H9 (cell line): ENCODE data around the gene HSD17B12. TPM values are rescaled to one million over a fixed set of nuclear protein-coding genes. Genes with fewer than 3 reads are reported as not detected.

Experiments
- DNase-seq: peaks from one replicate; pipeline ENCODE4 v3.0.0-alpha.2; 2017
- H2AFZ ChIP-seq: one replicate; pipeline ENCODE4 v1.6.1; 2013; ENCODE audit warnings: mild to moderate bottlenecking, low read length, control low read depth, moderate library complexity
- H2AK5ac ChIP-seq: 2 replicates; pipeline ENCODE4 v1.6.1; 2013; ENCODE audit warnings: low read length, control low read depth, mixed read lengths; ENCODE audit not compliant: insufficient read length
- H2BK120ac ChIP-seq: one replicate; pipeline ENCODE4 v1.6.1; 2013; ENCODE audit warnings: low read depth, mild to moderate bottlenecking, low read length, control low read depth, inconsistent platforms; ENCODE audit not compliant: poor library complexity, severe bottlenecking
- H2BK12ac ChIP-seq: 2 replicates; pipeline ENCODE4 v1.6.1; 2013; ENCODE audit warnings: low read length, control low read depth, mixed read lengths, low read depth; ENCODE audit not compliant: insufficient read length
- H2BK15ac ChIP-seq: 2 replicates; pipeline ENCODE4 v1.6.1; 2013; ENCODE audit warnings: low read depth, low read length, control low read depth
- H2BK20ac ChIP-seq: one replicate; pipeline ENCODE4 v1.6.1; 2013; ENCODE audit warnings: low read depth, mild to moderate bottlenecking, low read length, control low read depth, inconsistent platforms; ENCODE audit not compliant: poor library complexity, severe bottlenecking
- H2BK5ac ChIP-seq: 2 replicates; pipeline ENCODE4 v1.6.1; 2013; ENCODE audit warnings: low read length, control low read depth, mixed read lengths; ENCODE audit not compliant: insufficient read length
- H3K14ac ChIP-seq: 2 replicates; pipeline ENCODE4 v1.6.1; 2013; ENCODE audit warnings: low read length, control low read depth; ENCODE audit not compliant: insufficient read depth
- H3K18ac ChIP-seq: 2 replicates; pipeline ENCODE4 v1.6.1; 2013; ENCODE audit warnings: low read depth, mild to moderate bottlenecking, mixed read lengths, low read length, control low read depth; ENCODE audit not compliant: insufficient read length
- H3K23ac ChIP-seq: 2 replicates; pipeline ENCODE4 v1.6.1; 2013; ENCODE audit warnings: low read length, control low read depth, mixed read lengths, low read depth; ENCODE audit not compliant: insufficient read length
- H3K23me2 ChIP-seq: 2 replicates; pipeline ENCODE4 v1.6.1; 2013; ENCODE audit warnings: low read depth, mild to moderate bottlenecking, mixed read lengths, low read length, control low read depth; ENCODE audit not compliant: insufficient read length, poor library complexity, severe bottlenecking
- H3K27ac ChIP-seq: 2 replicates; pipeline ENCODE4 v1.5.1; 2013; ENCODE audit warnings: low read length, control low read depth, mixed read lengths, low read depth; ENCODE audit not compliant: insufficient read length
- H3K27me3 ChIP-seq: 2 replicates; pipeline ENCODE4 v1.6.1; 2013; ENCODE audit warnings: low read length, control low read depth, inconsistent platforms; ENCODE audit not compliant: insufficient read depth
- H3K4ac ChIP-seq: 2 replicates; pipeline ENCODE4 v1.6.1; 2013; ENCODE audit warnings: low read depth, mild to moderate bottlenecking, control low read depth, inconsistent platforms, low read length, moderate library complexity
- H3K4me1 ChIP-seq: 2 replicates; pipeline ENCODE4 v1.6.1; 2013; ENCODE audit warnings: low read length, control low read depth, inconsistent platforms; ENCODE audit not compliant: insufficient read depth
- H3K4me2 ChIP-seq: 2 replicates; pipeline ENCODE4 v1.6.1; 2013; ENCODE audit warnings: low read length, control low read depth, mixed read lengths; ENCODE audit not compliant: insufficient read length, insufficient read depth
- H3K56ac ChIP-seq: 2 replicates; pipeline ENCODE4 v1.6.1; 2013; ENCODE audit warnings: low read depth, mild to moderate bottlenecking, mixed read lengths, low read length, control low read depth; ENCODE audit not compliant: insufficient read length
- H3K79me1 ChIP-seq: 2 replicates; pipeline ENCODE4 v1.6.1; 2013; ENCODE audit warnings: low read depth, mild to moderate bottlenecking, moderate library complexity, low read length, control low read depth, inconsistent platforms; ENCODE audit not compliant: insufficient read depth, poor library complexity, severe bottlenecking
- H3K79me2 ChIP-seq: 2 replicates; pipeline ENCODE4 v1.6.1; 2013; ENCODE audit warnings: low read length, control low read depth, inconsistent platforms; ENCODE audit not compliant: insufficient read depth
- H3K9ac ChIP-seq: 2 replicates; pipeline ENCODE4 v1.6.1; 2013; ENCODE audit warnings: low read length, control low read depth, mixed read lengths; ENCODE audit not compliant: insufficient read length; ENCODE audit errors: extremely low read depth
- H3K9me3 ChIP-seq: one replicate; pipeline ENCODE4 v1.6.1; 2013; ENCODE audit warnings: low read depth, low read length, inconsistent platforms; ENCODE audit not compliant: control insufficient read depth
- H3T11ph ChIP-seq: one replicate; pipeline ENCODE4 v1.6.1; 2013; ENCODE audit warnings: mild to moderate bottlenecking, low read length, control low read depth, inconsistent platforms
- H4K20me1 ChIP-seq: one replicate; pipeline ENCODE4 v1.6.1; 2013; ENCODE audit not compliant: control insufficient read depth, insufficient read length, insufficient read depth
- H4K5ac ChIP-seq: 2 replicates; pipeline ENCODE4 v1.6.1; 2013; ENCODE audit warnings: low read depth, mild to moderate bottlenecking, mixed read lengths, low read length, control low read depth; ENCODE audit not compliant: insufficient read length
- H4K8ac ChIP-seq: replicated peaks from 2 replicates; pipeline ENCODE4 v1.6.1; 2013; ENCODE audit warnings: low read length, control low read depth, mixed read lengths, low read depth; ENCODE audit not compliant: insufficient read length
- H4K91ac ChIP-seq: 2 replicates; pipeline ENCODE4 v1.6.1; 2013; ENCODE audit warnings: low read depth, mild to moderate bottlenecking, moderate library complexity, mixed read lengths, low read length, control low read depth; ENCODE audit not compliant: insufficient read length
- H3K27ac Mint-ChIP-seq, 3 experiments: 2 replicates in 2 of 3; 3 replicates in 1 of 3; pipeline ENCODE4 v1.8.0; 2020 to 2021; ENCODE audit warnings: mixed read lengths in 3 of 3, mild to moderate bottlenecking in 1 of 3, moderate library complexity in 1 of 3
- H3K27me3 Mint-ChIP-seq: 2 replicates; pipeline ENCODE4 v1.8.0; 2021; ENCODE audit warnings: low read depth, mild to moderate bottlenecking, moderate library complexity, mixed read lengths
- H3K36me3 Mint-ChIP-seq, 3 experiments: 2 replicates in 2 of 3; 3 replicates in 1 of 3; pipeline ENCODE4 v1.8.0; 2020 to 2021; ENCODE audit warnings: low read depth in 3 of 3, mixed read lengths in 3 of 3; ENCODE audit not compliant: insufficient read depth in 1 of 3
- H3K4me1 Mint-ChIP-seq, 2 experiments: 2 replicates each; pipeline ENCODE4 v1.8.0; 2020; ENCODE audit warnings: mixed read lengths in 2 of 2
- H3K4me3 Mint-ChIP-seq, 2 experiments: 2 replicates in 1 of 2; 3 replicates in 1 of 2; pipeline ENCODE4 v1.8.0; 2020 to 2021; ENCODE audit warnings: mild to moderate bottlenecking in 2 of 2, mixed read lengths in 2 of 2, moderate library complexity in 1 of 2
- H3K9me3 Mint-ChIP-seq, 2 experiments: 2 replicates in 1 of 2; 3 replicates in 1 of 2; pipeline ENCODE4 v1.8.0; 2020; ENCODE audit warnings: mild to moderate bottlenecking in 2 of 2, mixed read lengths in 2 of 2, moderate library complexity in 1 of 2
- WGBS: extraction: QIAGEN DNeasy Blood & Tissue Kit; methylation state at CpG from one replicate; pipeline ENCODE4 v1.1.7; 2013; ENCODE audit warnings: missing lambda C conversion rate, low lambda C conversion rate, mixed read lengths; ENCODE audit not compliant: insufficient read length; ENCODE audit errors: extremely low coverage; 5-methylcytosine and 5-hydroxymethylcytosine counted together
- total RNA-seq: library from RNA; stranded (reverse); gene quantifications from 2 replicates; pipeline ENCODE4 v1.2.1, GENCODE V29; 2021
- TF ChIP-seq, protein P1 (sequence below): fragments of 200-600 bp; sonication (generic); conservative IDR thresholded peaks from 3 replicates; pipeline ENCODE4 v1.8.0; 2021; ENCODE audit warnings: antibody characterized with exemption, mild to moderate bottlenecking

HSD17B12 gene
- total RNA-seq, 1 experiment from 2014 or later, result 111 TPM

DNA sequence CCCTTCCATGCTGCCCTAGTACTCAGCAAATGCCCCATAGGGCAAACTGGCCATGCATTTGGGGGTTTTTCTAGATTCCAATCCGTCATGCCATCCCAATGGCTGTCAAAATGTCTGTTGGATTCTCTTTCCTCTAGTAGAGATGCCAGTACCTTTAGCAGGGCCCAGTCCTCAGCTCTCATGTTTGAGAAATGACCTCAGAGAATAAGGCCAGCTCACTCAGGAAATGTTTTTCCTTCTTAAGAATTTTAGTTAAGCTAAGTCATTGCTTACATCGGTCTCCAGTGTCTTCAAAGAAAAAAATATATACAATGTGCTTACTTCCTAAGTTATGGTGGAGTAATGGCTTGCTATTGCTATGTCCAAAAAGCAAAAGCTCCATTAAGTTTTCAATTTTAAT lies 186.0 kb downstream of the HSD17B12 start:
- Mint-ChIP-seq H3K27ac (no peak overlapping the region), H3K9me3 (no peaks in the 10 kb centered on the region; a peak in 1 of 5 replicates), H3K4me1 (no peaks in the 10 kb centered on the region), H3K36me3 (no peaks in the 10 kb centered on the region), H3K27me3 (peaks cover 31% of the 10 kb centered on the region), H3K4me3 (no peak overlapping the region)
- H3K9ac ChIP-seq, result no peak overlapping the region
- H3K23me2 ChIP-seq, result no peaks in the 10 kb centered on the region
- no peak overlapping the region for H2BK5ac ChIP-seq
- H3K56ac ChIP-seq, result no peak overlapping the region
- H2BK12ac ChIP-seq, result no peak overlapping the region
- DNase-seq, result no peak
- no peak overlapping the region for H2BK20ac ChIP-seq
- H3K79me2 ChIP-seq, result no peaks in the 10 kb centered on the region
- WGBS, result no CpG with 5 or more reads among the region's 2 CpGs
- no peak overlapping the region for H2BK15ac ChIP-seq
- H2AK5ac ChIP-seq, result no peak overlapping the region
- H3K18ac ChIP-seq, result no peak overlapping the region
- no peaks in the 10 kb centered on the region for H3K9me3 ChIP-seq
- H3K4ac ChIP-seq, result no peak overlapping the region
- no peak overlapping the region for H4K5ac ChIP-seq
- H4K8ac ChIP-seq, result no peak overlapping the region
- H3K4me1 ChIP-seq, result no peaks in the 10 kb centered on the region
- no peak overlapping the region for H3K14ac ChIP-seq
- no peak overlapping the region for H3K4me2 ChIP-seq
- H3K27me3 ChIP-seq, result no peaks in the 10 kb centered on the region; the same call in 1 of the 2 replicates
- no peaks in the 10 kb centered on the region for H3K79me1 ChIP-seq
- no peak overlapping the region for H2BK120ac ChIP-seq
- H2AFZ ChIP-seq, result no peak overlapping the region
- H4K20me1 ChIP-seq, result no peaks in the 10 kb centered on the region
- no peak overlapping the region for H3K27ac ChIP-seq
- TF ChIP-seq, protein P1, sequence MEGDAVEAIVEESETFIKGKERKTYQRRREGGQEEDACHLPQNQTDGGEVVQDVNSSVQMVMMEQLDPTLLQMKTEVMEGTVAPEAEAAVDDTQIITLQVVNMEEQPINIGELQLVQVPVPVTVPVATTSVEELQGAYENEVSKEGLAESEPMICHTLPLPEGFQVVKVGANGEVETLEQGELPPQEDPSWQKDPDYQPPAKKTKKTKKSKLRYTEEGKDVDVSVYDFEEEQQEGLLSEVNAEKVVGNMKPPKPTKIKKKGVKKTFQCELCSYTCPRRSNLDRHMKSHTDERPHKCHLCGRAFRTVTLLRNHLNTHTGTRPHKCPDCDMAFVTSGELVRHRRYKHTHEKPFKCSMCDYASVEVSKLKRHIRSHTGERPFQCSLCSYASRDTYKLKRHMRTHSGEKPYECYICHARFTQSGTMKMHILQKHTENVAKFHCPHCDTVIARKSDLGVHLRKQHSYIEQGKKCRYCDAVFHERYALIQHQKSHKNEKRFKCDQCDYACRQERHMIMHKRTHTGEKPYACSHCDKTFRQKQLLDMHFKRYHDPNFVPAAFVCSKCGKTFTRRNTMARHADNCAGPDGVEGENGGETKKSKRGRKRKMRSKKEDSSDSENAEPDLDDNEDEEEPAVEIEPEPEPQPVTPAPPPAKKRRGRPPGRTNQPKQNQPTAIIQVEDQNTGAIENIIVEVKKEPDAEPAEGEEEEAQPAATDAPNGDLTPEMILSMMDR, result no peak
- H3T11ph ChIP-seq, result no peak overlapping the region
- no peak overlapping the region for H4K91ac ChIP-seq
- H3K23ac ChIP-seq, result no peak overlapping the region
